Measurements from ENCODE around the gene ADCY2. TPM values are rescaled to one million over a fixed set of nuclear protein-coding genes. Genes with fewer than 3 reads are reported as not detected.

The ADCY2 gene
- total and polyA plus RNA-seq, 2 experiments from 2014 or later: 2.2 to 4.7 TPM

GRCh38 chr5:7376871-7377270 is 19.1 kb upstream of the ADCY2 start:
- H3K9me3 ChIP-seq (ENCODE audit: low read depth): no peaks in the 10 kb centered on the region
- TF ChIP-seq CTCF (IDR thresholded peaks at IDR 0.05; ENCODE audit: low read depth, low read length): no peak
- no peak overlapping the region for H3K4me3 ChIP-seq
- no peaks in the 10 kb centered on the region for H3K36me3 ChIP-seq
- no peak for DNase-seq (ENCODE audit: low read depth in 1 of 2, low spot score in 1 of 2)
- H3K27me3 ChIP-seq: no peaks in the 10 kb centered on the region
- H3K4me1 ChIP-seq (ENCODE audit: low read depth): no peaks in the 10 kb centered on the region
- H3K27ac ChIP-seq: no peak overlapping the region

- Histone ChIP-seq H3K27me3 (no peaks in the 10 kb centered on the region), H3K9me3 (ENCODE audit: low read depth) (no peaks in the 10 kb centered on the region), H3K27ac (no peak overlapping the region), H3K4me1 (ENCODE audit: low read depth) (no peaks in the 10 kb centered on the region), H3K4me3 (no peak overlapping the region), H3K36me3 (no peaks in the 10 kb centered on the region)
- no peak for TF ChIP-seq CTCF (IDR thresholded peaks at IDR 0.05; ENCODE audit: low read depth, low read length)
- DNase-seq (ENCODE audit: low read depth in 1 of 2, low spot score in 1 of 2): no peak
These were observed 18.2 kb upstream of the ADCY2 start for GRCh38 chr5:7377761-7378160.

GRCh38 chr5:7382588-7382987 is 13.3 kb upstream of the ADCY2 start:
- no peaks in the 10 kb centered on the region for H3K27me3 ChIP-seq
- no peak overlapping the region for H3K27ac ChIP-seq
- H3K4me3 ChIP-seq: no peak overlapping the region
- no peaks in the 10 kb centered on the region for H3K4me1 ChIP-seq (ENCODE audit: low read depth)
- H3K9me3 ChIP-seq (ENCODE audit: low read depth): no peaks in the 10 kb centered on the region
- no peak for DNase-seq (ENCODE audit: low read depth in 1 of 2, low spot score in 1 of 2)
- TF ChIP-seq CTCF (IDR thresholded peaks at IDR 0.05; ENCODE audit: low read depth, low read length): no peak
- no peaks in the 10 kb centered on the region for H3K36me3 ChIP-seq

- no peaks in the 10 kb centered on the region for H3K27me3 ChIP-seq
- TF ChIP-seq CTCF (IDR thresholded peaks at IDR 0.05; ENCODE audit: low read depth, low read length): no peak
- no peaks in the 10 kb centered on the region for H3K36me3 ChIP-seq
- H3K27ac ChIP-seq: no peak overlapping the region
- DNase-seq (ENCODE audit: low read depth in 1 of 2, low spot score in 1 of 2): no peak
- no peak overlapping the region for H3K4me3 ChIP-seq
- H3K4me1 ChIP-seq (ENCODE audit: low read depth): no peaks in the 10 kb centered on the region
- H3K9me3 ChIP-seq (ENCODE audit: low read depth): no peaks in the 10 kb centered on the region
These were observed 10.3 kb upstream of the ADCY2 start for GRCh38 chr5:7385681-7386080.

GRCh38 chr5:7388553-7388952 is 7.4 kb upstream of the ADCY2 start:
- TF ChIP-seq CTCF (IDR thresholded peaks at IDR 0.05; ENCODE audit: low read depth, low read length): no peak
- H3K27ac ChIP-seq: no peak overlapping the region

GRCh38 chr5:7391215-7391614 is 4.7 kb upstream of the ADCY2 start:
- Histone ChIP-seq H3K4me3 (no peak overlapping the region), H3K27me3 (peaks cover 23% of the 10 kb centered on the region), H3K36me3 (no peaks in the 10 kb centered on the region), H3K9me3 (ENCODE audit: low read depth) (no peaks in the 10 kb centered on the region), H3K4me1 (ENCODE audit: low read depth) (peaks cover 6% of the 10 kb centered on the region), H3K27ac (no peak overlapping the region)
- DNase-seq (ENCODE audit: low read depth in 1 of 2, low spot score in 1 of 2): no peak
- TF ChIP-seq CTCF (IDR thresholded peaks at IDR 0.05; ENCODE audit: low read depth, low read length): no peak

More at GRCh38 chr5:7388553-7388952, 7.4 kb upstream of the ADCY2 start:
- no peak for DNase-seq (ENCODE audit: low read depth in 1 of 2, low spot score in 1 of 2)
- Histone ChIP-seq H3K36me3 (no peaks in the 10 kb centered on the region), H3K4me3 (no peak overlapping the region), H3K9me3 (ENCODE audit: low read depth) (no peaks in the 10 kb centered on the region), H3K27me3 (no peaks in the 10 kb centered on the region), H3K4me1 (ENCODE audit: low read depth) (peaks cover 6% of the 10 kb centered on the region)

All from cardiac muscle cell (in vitro differentiated cells and primary cell).